Prostate gland (tissue), 2 donors: Measurements from ENCODE around the gene LRRN2. TPM values are rescaled to one million over a fixed set of nuclear protein-coding genes. Genes with fewer than 3 reads are reported as not detected.

ENCODE experiments used
- DNase-seq: peaks from one replicate; pipeline ENCODE4 v3.0.0-alpha.2; 2019; ENCODE audit warnings: low spot score
- H3K27ac ChIP-seq, 2 donors: fragments of 200-600 bp; sonication (generic); 2 replicates each; pipeline ENCODE4 v1.5.1; 2017 to 2019
- H3K27me3 ChIP-seq: fragments of 200-600 bp; sonication (generic); replicated peaks from 2 replicates; pipeline ENCODE4 v1.5.1; 2019; ENCODE audit not compliant: insufficient read depth
- H3K36me3 ChIP-seq, 2 donors: fragments of 200-600 bp; sonication (generic); 1 replicate in 1 of 2; 2 replicates in 1 of 2; pipeline versions ENCODE4 v1.5.1 to v1.8.1; 2017 to 2019
- H3K4me1 ChIP-seq: fragments of 200-600 bp; sonication (generic); replicated peaks from 2 replicates; pipeline ENCODE4 v1.5.1; 2019
- H3K4me3 ChIP-seq, 2 donors: fragments of 200-600 bp; sonication (generic); 2 replicates each; pipeline ENCODE4 v1.5.1; 2017 to 2019
- H3K9me3 ChIP-seq: fragments of 200-600 bp; sonication (generic); 2 replicates; pipeline ENCODE4 v1.5.1; 2017
- POLR2A ChIP-seq: fragments of 450-650 bp; IDR thresholded peaks from one replicate; pipeline ENCODE4 v1.6.1; 2016; ENCODE audit warnings: antibody characterized with exemption, mild to moderate bottlenecking
- POLR2AphosphoS5 ChIP-seq: sonication (generic); formaldehyde crosslinking; IDR thresholded peaks from one replicate; pipeline ENCODE4 v1.6.1; 2017; ENCODE audit warnings: antibody characterized with exemption
- WGBS: methylation state at CpG from one replicate; pipeline ENCODE4 v1.1.5; 2018; 5-methylcytosine and 5-hydroxymethylcytosine counted together
- intact Hi-C: fragments of 100-400 bp; cut with DNase I; formaldehyde crosslinking; loops from one replicate; pipeline ENCODE4 v1.14.2; 2022
- total RNA-seq, 2 donors: library from RNA; depleted of rRNA; stranded (reverse); fragments of >200 nt; gene quantifications; one replicate each; pipeline ENCODE4 v1.1.0, GENCODE V29; 2016
- TF ChIP-seq, protein P1 (sequence below), 4 experiments: fragments of 200-600 bp in 2 of 4; fragments of 450-650 bp in 2 of 4; sonication (generic) in 2 of 4; IDR thresholded peaks; 1 replicate in 3 of 4; 2 replicates in 1 of 4; pipeline ENCODE4 v1.5.1; 2016 to 2019; ENCODE audit warnings: antibody characterized with exemption in 4 of 4, mild to moderate bottlenecking in 2 of 4, moderate library complexity in 2 of 4

Gene LRRN2
- total RNA-seq, 2 donors from 2014 or later, result 0.55 to 15.3 TPM

DNA sequence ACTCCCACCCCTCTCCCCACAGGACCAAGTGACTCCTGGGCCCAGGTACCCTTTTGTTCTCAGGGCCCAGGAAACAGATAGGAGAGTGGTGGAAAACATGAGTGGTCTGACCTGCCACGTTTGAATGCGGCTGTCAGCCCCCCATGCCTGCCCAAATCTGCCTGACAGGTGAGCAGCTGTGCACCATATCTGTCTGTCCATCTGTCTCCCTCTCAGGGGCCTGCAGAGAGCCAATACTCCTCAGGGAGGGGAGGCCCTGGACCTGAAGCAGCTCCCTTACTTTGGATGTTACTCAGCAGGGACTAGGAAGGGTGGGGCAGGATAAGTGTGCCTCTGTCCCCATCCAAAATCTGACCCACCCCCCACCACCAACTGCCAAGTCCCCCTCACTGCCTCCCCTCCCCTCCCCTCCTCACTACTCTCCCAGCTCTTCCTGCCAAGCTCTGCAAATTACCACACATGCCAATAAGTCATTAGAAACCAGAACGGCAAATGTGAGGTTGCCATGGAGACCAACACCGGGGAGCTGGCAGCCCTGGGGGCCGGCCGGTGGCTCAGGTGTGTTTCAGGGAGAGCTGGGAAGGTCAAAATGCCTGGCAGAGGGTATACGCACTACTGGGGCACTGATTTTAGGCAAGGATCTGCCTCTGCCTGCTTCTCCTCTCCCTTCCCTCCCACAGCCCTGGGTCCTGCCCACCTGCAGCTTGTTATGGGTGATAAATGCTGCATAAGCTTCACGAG is 11.5 kb downstream of the LRRN2 start:
- Histone ChIP-seq H3K27me3 (no peaks in the 10 kb centered on the region), H3K4me1 (no peaks in the 10 kb centered on the region), H3K36me3 (no peaks in the 10 kb centered on the region), H3K27ac (no peak overlapping the region), H3K9me3 (no peaks in the 10 kb centered on the region), H3K4me3 (no peak overlapping the region)
- intact Hi-C loops, result no loop called here
- TF ChIP-seq POLR2A (no peak), POLR2AphosphoS5 (no peak)
- 29% methylated on average over 8 of the region's 8 CpGs for WGBS
- no peak for DNase-seq

DNA sequence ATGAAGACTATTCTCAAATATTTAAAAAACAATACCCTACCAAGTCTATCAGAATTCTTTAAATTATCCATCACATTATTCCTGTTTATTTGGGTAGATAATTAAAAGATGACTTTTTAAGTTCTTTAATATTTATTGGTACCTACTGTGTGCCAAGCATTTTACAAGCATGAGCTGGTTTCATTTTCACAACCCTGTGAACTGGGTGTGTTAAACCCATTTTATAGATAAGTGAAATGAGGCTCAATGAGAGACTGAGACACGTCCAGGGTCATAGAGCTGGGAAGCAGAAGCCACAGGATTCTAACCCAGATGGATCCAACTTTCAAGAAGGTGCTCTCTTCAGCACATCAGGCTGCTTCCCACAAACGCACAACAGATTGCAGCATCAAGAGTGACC is 12.3 kb downstream of the LRRN2 start:
- no peak for TF ChIP-seq POLR2AphosphoS5
- TF ChIP-seq, protein P1, sequence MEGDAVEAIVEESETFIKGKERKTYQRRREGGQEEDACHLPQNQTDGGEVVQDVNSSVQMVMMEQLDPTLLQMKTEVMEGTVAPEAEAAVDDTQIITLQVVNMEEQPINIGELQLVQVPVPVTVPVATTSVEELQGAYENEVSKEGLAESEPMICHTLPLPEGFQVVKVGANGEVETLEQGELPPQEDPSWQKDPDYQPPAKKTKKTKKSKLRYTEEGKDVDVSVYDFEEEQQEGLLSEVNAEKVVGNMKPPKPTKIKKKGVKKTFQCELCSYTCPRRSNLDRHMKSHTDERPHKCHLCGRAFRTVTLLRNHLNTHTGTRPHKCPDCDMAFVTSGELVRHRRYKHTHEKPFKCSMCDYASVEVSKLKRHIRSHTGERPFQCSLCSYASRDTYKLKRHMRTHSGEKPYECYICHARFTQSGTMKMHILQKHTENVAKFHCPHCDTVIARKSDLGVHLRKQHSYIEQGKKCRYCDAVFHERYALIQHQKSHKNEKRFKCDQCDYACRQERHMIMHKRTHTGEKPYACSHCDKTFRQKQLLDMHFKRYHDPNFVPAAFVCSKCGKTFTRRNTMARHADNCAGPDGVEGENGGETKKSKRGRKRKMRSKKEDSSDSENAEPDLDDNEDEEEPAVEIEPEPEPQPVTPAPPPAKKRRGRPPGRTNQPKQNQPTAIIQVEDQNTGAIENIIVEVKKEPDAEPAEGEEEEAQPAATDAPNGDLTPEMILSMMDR (IDR thresholded peaks at IDR 0.05), result no peak
- no peak for TF ChIP-seq POLR2A
- intact Hi-C loops, result no loop called here
- Histone ChIP-seq H3K27me3 (no peaks in the 10 kb centered on the region), H3K27ac (no peak overlapping the region), H3K36me3 (no peaks in the 10 kb centered on the region), H3K4me3 (no peak overlapping the region), H3K4me1 (no peaks in the 10 kb centered on the region), H3K9me3 (no peaks in the 10 kb centered on the region)
- DNase-seq, result no peak
- 92% methylated on average over 2 of the region's 2 CpGs for WGBS

DNA sequence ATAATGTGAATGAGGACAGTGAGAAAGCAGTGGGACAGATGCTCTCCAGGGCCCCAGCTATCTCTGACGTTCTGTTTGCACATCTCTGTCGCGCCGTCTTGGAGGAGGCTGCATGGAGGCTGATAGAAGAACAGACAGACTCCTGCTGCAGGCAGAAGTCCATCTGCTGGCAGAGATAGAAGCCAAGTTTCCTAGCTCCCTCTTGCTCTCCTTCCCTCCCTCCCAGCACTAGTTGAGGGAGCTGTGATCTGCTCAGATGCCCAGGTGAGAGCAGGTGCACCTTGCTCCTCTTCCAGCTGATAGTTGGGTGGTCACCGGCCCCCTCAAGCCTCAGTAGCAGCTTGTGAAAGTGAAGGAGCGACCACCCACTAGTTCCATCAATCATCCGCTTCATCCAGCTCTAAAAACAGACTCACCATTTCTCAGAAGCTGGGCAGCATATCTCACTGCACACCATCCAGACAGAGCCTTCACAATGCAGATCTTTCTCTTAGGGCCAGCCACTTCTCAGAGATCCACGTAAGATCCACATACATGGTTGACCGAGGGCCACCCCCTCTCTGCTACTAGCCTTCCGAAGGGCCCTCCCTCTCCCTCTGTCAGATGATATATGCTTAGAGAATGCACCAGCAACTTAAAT is 12.9 kb downstream of the LRRN2 start:
- 80% methylated on average over 10 of the region's 10 CpGs for WGBS
- H3K4me1 ChIP-seq, result no peaks in the 10 kb centered on the region
- H3K9me3 ChIP-seq, result no peaks in the 10 kb centered on the region
- H3K36me3 ChIP-seq, result no peaks in the 10 kb centered on the region
- no peaks in the 10 kb centered on the region for H3K27me3 ChIP-seq
- DNase-seq, result no peak
- intact Hi-C loops, result no loop called here
- TF ChIP-seq POLR2A (no peak), POLR2AphosphoS5 (no peak)
- TF ChIP-seq, protein P1 (IDR thresholded peaks at IDR 0.05), result no peak
- H3K4me3 ChIP-seq, result no peak overlapping the region
- H3K27ac ChIP-seq, result no peak overlapping the region

DNA sequence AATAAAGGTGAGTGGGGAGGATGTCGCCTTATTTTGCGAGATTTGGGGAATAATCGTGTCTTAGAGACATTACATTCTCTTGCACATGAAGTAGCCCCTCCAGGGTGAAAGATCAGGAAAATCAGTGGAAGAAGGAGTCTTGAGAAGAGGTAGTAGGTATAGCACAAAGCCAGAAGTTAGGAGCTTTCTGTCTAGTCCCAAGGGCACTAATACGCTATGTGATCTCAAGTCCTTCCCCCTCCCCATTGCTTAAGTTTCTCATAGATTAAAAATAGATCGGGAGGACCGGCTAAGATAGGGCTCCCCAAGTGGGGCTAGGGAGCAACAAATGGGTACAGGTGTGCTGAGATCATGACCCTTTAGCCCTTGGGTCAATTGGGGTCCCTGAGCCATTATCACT is 13.5 kb downstream of the LRRN2 start:
- no peaks in the 10 kb centered on the region for H3K9me3 ChIP-seq
- H3K27ac ChIP-seq, result no peak overlapping the region
- DNase-seq, result no peak
- no peaks in the 10 kb centered on the region for H3K4me1 ChIP-seq
- no peaks in the 10 kb centered on the region for H3K27me3 ChIP-seq
- intact Hi-C loops, result no loop called here
- H3K4me3 ChIP-seq, result no peak overlapping the region
- TF ChIP-seq, protein P1 (IDR thresholded peaks at IDR 0.05), result no peak
- TF ChIP-seq POLR2A (no peak), POLR2AphosphoS5 (no peak)
- no peaks in the 10 kb centered on the region for H3K36me3 ChIP-seq
- 91% methylated on average over 6 of the region's 6 CpGs for WGBS

DNA sequence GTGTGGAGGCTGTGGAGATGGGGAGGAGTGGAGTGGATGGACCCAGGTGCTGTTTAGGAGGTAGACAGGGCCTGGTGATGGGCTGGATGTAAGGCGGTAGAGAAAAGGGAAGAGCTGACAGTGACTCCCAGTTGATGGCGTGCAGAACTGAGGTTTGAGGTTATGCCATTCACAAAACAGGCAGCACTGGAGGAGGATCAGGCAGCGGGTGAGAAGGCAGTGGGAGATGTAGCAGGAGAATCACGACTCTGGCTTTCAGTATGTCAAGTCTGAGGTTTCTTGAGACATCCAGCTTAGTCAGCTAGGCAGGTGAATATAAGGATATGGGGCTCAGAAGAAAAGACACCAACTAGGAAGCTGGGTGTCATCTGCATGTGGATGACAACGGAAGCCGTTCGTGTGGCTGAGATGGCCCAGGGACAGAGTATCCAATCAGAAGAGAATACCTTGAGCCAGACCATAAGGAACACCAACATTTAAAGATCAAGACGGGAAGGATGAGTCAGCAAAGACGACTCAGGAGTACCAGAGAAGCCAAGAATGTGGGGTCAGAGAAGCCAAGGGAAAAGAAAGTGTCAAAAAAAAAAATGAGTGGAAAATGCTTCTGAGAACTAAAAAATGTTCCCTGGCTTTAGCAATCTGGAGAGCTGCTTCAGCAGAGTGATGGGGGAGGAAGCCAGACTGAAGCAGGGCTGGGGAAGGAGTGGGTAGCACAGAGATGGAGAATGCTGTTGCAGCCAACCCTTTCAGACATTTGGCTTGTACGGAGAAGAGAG is 15.2 kb downstream of the LRRN2 start:
- intact Hi-C loops, result no loop called here
- H3K9me3 ChIP-seq, result no peaks in the 10 kb centered on the region
- H3K27me3 ChIP-seq, result no peaks in the 10 kb centered on the region
- H3K36me3 ChIP-seq, result no peaks in the 10 kb centered on the region
- H3K27ac ChIP-seq, result no peak overlapping the region
- H3K4me3 ChIP-seq, result no peak overlapping the region
- no peak for DNase-seq
- H3K4me1 ChIP-seq, result no peaks in the 10 kb centered on the region
- WGBS, result 66% methylated on average over 10 of the region's 10 CpGs
- TF ChIP-seq POLR2AphosphoS5 (no peak), POLR2A (no peak)
- TF ChIP-seq, protein P1 (IDR thresholded peaks at IDR 0.05), result no peak
